ENCODE data around the gene PLK5.

PLK5 gene

GRCh38 chr19:1560286-1560882, 36.5 kb downstream of the PLK5 start:
- no peak for DNase-seq

- no peak for DNase-seq
Observed at GRCh38 chr19:1561236-1561842, 37.5 kb downstream of the PLK5 start.

GRCh38 chr19:1563251-1563650, 39.4 kb downstream of the PLK5 start:
- no peak for DNase-seq

GRCh38 chr19:1566392-1567115, 42.7 kb downstream of the PLK5 start:
- peak; percentile 75 for DNase-seq

- DNase-seq, result no peak
Observed at GRCh38 chr19:1567116-1567847, 43.4 kb downstream of the PLK5 start.

GRCh38 chr19:1567848-1568227, 44.0 kb downstream of the PLK5 start:
- DNase-seq, result no peak

- peak; percentile 84 for DNase-seq
Observed at GRCh38 chr19:1568320-1569019, 44.6 kb downstream of the PLK5 start, which contains the start of gene MEX3D. TSS of gene MEX3D (minus strand) at chr19:1568325. CDS start at chr19:1568058, 267 bp downstream.

GRCh38 chr19:1569997-1570396, 46.1 kb downstream of the PLK5 start:
- no peak for DNase-seq

- no peak for DNase-seq
Observed at GRCh38 chr19:1570836-1571235, 47.0 kb downstream of the PLK5 start.

GRCh38 chr19:1571358-1571757, 47.5 kb downstream of the PLK5 start:
- DNase-seq, result no peak

GRCh38 chr19:1572795-1573194, 48.9 kb downstream of the PLK5 start:
- no peak for DNase-seq

GRCh38 chr19:1574354-1575136, 50.7 kb downstream of the PLK5 start:
- no peak for DNase-seq

- no peak for DNase-seq
Observed at GRCh38 chr19:1575323-1576241, 51.7 kb downstream of the PLK5 start.

GRCh38 chr19:1576242-1577089, 52.6 kb downstream of the PLK5 start:
- DNase-seq, result no peak

GRCh38 chr19:1577090-1577928, 53.4 kb downstream of the PLK5 start:
- DNase-seq, result no peak

- DNase-seq, result no peak
Observed at GRCh38 chr19:1577929-1578618, 54.2 kb downstream of the PLK5 start.

- DNase-seq, result no peak
Observed at GRCh38 chr19:1579222-1579621, 55.3 kb downstream of the PLK5 start.

GRCh38 chr19:1580382-1580781, 56.5 kb downstream of the PLK5 start:
- no peak for DNase-seq
